ENCODE results near the gene PTGFRN.
A peak's percentile ranks its signal among the peaks of the same experiment; 100 is the strongest.

PTGFRN gene

DNA sequence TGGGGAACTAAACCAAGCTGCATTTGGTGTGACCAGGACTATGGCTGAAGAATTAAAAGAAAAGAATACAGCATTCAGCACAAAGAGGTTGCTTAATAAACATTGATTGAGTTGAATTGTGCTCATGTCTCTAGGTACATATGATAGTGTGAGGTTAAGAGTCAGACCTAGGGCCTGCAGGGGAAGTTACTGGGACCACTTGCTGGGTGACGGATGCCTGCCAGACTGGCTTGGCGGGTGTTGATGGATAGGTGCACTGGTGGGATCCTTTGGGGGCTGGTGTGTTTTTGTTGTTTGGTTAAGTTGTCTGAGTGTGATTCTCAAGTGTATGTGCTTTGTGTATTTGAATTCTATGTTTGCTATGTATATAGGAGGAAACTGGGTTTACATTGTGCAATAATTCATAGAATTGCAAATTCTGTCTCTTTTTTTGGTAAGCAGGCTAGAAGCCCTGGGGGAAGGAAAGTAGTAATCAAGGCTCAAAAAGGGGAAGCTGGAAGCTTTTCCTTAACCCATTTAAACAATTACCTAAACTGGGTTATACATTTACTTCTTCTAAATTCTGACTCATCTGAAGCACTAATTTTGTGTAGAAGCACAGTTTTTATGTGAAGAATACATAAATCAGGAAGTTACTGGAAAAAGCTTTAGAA, 93.6 kb downstream of the PTGFRN start:
- DNase-seq: no peak

DNA sequence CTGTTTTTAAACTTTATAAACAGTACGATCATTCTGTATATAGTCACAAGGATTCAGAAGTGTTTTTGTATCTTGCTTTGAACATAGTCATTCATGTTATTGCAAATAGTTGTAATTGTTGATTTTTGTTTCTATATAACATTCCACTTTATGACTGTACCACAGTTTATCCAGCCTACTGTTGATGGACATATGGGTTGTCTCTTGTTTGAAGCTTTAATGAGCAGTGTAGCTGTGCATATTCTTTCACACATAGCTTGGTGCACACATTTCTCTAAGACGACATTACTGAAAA, 98.0 kb downstream of the PTGFRN start:
- no peak for DNase-seq

DNA sequence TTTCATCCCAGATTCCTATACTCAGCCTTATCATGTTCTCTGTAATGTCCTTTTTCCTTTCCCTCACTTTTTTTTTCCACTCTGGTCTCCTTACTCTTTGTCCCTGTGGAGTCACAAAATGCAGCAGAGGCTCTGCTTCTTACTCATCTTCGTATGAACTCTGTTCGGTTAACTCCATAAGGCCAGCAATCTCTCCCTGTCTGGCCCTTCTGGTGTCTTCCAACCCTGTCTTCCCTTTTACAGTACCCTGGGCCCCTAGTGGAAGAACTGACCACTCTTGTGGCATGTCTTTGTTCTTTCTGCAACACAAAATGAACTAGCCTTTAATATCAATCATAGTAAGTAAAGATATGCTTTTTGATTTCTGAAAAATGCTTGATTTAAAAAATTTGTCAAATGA, 98.9 kb downstream of the PTGFRN start:
- DNase-seq: no peak

DNA sequence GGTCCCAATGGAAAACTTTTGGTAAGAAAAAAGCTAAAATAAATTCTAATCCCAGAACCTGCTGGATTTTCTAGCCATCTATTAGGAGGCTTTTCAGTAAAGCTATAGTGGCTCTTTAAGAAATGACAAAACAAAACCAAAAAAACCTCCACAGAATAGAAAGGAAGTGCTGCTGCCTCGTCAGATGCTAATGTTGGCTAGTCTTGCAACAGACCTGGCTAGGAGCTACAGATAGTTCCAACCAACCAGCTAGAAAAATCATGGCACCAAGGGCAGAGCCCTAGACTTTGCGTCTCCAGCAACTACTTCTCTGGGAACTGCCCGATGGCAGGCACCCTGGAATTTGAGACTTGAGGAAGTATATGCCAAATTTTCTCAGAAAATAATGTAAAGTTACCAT, 99.4 kb downstream of the PTGFRN start:
- DNase-seq: peak in 1 of 5 experiments; percentile 82

DNA sequence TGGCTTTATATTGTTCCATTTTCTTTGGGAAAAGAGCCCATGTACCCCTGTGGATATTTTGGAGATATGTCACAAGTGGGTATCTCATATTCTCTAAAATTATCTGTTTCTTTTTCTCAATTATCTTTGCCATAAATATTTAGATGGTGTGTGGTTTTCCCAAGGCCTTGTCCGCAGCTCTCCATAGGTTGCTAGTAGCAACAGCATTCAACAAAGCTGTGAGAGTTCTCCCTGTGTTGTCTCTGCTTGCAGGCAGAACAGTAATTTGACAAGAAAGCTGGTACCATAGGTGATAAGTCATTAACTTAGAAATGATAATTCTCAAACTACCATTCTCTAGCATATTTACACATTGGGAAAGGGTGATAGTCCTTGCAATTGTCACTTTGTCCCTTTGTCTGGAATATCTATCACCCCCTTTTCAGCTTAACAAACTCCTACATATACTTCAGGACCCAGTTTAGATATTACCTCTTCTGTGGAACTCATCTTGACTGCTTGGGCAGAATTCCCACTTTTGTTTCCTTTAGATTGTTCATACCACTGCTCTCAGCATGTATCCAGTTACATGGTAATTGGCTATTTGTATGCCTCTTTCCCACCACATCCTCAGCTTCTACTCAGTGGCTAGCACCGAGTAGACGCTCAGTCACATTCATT, 100.7 kb downstream of the PTGFRN start:
- DNase-seq: no peak

DNA sequence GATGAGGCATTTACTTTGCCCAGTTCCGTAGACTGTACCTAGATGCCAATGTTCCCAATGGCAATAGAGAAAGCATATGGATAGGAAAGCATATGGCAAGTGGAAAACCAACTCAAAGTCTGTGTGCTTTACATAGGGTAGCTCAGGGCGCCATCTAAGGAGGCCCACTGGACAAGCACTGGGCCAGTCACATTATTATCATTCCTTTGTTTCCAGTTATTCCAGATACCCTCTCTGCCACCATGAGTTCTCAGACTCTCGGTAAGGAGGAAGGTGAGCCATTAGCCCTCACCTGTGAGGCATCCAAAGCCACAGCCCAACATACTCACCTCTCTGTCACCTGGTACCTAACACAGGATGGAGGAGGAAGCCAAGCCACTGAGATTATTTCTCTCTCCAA, 101.6 kb downstream of the PTGFRN start:
- DNase-seq: no peak

DNA sequence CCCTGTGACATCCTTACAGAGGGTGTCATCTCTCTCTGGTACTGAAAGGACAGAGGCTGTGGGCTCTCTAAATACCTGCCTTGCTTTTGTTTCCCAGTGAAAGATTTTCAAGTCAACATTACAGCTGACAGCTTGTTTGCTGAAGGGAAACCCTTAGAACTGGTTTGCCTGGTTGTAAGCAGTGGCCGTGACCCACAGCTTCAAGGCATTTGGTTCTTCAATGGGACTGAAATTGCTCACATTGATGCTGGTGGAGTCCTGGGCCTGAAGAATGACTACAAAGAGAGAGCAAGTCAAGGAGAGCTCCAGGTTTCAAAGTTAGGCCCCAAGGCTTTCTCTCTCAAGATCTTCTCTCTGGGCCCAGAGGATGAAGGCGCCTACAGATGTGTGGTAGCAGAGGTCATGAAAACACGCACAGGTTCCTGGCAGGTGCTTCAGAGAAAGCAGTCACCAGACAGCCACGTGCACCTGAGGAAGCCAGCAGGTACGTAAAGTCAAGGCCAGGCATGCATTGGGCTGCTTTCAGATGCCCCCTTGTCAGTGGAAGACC, 103.7 kb downstream of the PTGFRN start:
- no peak for DNase-seq

DNA sequence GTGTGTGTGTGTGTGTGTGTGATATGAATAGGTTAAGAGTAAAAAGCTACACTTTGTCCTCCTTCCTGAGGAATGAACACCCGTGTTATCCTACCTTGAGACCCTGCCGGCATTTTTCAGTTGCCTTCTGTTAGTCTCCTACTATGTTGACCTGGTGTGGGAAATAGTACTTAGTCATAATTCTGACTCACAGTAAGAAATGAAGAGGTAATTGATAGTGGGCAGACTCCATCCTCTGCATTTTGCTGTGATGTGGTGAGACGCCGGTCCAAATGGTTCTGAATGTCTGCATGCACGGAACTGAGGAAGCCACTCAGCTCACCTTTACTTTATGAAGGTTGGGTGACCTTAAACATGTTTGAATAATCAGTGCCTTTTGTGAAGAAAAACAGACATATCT, 104.5 kb downstream of the PTGFRN start:
- no peak for DNase-seq

DNA sequence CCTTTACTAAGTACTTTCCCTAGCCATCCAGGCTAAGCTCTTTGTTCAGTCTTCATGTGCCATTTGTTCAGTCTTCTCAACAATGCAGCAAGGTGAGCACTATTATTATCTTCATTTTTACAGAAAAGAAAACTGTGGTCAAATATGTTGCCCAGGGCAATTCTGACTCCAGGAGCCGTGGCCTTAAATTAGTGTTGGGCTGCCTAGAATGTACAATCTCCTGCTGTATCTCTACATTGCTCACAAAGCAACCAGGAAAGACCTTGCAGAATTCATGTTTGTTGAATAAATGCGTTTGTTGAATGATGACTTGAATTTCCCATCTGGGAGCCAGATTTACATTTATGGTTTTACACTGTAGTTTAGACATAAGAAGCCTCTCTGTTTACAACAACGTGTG, 106.0 kb downstream of the PTGFRN start:
- DNase-seq: no peak

DNA sequence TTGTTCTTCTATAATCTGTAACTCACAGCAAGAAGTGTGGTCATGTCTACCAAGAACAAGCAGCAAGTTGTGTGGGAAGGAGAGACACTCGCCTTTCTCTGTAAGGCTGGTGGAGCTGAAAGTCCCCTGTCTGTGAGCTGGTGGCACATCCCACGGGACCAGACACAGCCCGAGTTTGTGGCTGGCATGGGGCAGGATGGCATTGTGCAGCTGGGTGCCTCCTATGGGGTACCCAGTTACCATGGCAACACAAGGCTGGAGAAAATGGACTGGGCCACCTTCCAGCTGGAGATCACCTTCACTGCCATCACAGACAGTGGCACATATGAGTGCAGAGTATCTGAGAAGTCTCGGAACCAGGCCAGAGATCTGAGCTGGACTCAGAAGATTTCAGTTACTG, 107.3 kb downstream of the PTGFRN start:
- no peak for DNase-seq

DNA sequence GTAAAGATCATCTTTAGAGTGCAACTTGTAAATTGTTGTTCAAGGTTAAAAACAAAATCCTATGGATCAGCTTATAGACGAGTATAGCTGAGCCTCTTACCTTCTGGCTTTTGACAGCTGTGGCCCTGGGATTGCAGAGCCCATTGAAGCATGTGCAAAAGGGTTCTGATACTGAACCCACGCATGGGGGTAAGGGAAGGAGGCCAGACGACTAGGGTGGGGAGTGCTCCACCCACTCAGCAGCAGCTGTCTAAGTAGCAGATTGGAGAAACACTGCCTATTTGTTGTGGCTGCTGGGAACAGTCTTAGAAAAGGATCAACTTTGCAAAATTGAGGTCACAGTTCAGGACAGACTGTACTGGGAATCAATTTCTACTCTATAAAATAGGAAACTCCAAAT, 107.9 kb downstream of the PTGFRN start:
- DNase-seq: no peak

DNA sequence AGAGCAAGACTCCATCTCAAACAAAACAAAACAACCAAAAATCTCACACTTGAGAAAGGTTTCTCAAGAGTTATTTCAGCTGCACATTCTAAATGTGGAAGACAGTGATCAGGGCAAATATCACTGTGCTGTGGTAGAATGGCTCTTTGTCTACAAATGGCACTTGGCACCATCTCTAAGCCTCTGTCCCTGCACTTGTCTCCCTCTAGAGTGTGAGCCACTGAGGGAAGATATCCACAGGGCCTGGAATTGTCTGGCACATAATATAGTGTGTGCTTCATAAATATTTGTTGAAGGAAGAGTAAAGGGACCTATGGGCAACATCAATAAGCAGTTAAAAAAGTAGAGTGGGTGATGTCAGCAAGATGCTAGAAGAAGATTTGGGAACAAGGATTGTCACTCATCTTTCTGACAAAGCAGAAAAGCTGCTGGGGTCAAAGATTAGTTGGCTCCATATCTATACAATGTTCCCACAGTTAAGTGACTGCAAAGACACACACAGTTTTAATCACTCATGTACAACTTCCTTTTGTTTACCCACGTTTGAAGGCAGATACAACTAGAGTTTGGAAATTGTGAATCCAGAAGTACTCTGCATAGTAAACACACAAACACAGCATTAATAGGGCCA, 110.9 kb downstream of the PTGFRN start:
- no peak for DNase-seq

DNA sequence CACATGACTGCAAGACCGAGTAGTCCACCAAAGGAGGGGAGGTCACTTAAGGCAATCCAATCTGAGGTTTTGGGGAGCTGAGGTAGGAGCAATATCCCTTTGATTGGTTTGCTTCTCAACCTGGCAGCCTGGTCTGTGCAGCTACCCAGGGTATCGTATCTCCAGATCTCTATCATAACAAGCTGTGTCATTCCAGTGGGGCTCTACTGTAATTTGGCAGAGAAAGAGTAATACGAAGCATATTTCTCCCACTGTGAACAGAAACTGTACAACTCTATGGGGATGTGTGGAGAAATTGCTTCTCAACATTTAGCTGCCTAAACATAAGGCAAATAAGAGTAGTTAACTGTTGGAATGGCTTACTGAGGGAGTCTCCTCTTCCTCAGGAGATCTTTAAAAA, 112.4 kb downstream of the PTGFRN start:
- no peak for DNase-seq

DNA sequence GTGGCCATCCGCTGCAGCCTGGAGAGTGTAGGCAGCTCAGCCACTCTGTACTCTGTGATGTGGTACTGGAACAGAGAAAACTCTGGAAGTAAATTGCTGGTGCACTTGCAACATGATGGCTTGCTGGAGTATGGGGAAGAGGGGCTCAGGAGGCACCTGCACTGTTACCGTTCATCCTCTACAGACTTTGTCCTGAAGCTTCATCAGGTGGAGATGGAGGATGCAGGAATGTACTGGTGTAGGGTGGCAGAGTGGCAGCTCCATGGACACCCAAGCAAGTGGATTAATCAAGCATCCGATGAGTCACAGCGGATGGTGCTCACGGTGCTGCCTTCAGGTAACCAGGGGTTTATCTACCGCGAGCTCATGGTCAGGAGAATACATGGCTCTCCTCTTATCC, 115.9 kb downstream of the PTGFRN start:
- DNase-seq: no peak

DNA sequence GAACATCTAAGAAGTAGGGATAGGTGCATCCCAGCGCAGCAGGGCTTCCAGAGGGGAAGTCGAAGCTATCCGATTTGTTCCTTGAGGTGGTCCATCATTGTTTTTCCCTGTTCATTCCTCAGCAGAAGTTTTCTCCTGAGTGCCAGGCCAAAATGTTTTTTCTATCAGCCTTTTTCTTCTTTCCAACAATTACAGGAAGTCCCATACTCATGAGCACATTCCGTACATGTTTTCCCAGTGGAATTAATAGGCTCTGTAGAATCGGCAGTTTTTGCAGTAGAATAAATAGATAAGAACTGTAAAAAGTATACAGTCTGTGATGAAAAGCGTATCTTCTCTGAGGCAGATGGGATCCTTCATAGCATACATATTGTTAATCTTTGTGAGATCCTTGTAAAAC, 116.6 kb downstream of the PTGFRN start:
- no peak for DNase-seq

DNA sequence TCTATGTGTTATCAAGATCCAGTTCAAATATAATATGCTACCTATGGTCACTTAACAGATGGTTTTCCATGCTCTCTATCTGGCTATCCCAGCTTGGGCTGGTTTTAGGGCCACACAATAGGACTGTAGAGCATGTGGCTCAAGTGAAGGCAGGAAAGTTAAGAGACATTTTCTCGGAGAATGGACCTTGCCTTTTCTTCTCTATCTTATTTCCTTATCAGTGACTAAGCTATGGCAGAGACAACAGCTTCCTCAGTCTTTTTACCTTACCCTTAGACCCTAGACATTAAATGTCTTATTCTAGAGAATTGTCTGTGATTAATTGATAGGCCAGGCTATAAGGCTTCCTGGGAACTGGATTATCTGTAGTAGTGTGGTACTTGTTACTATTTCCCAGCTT, 120.0 kb downstream of the PTGFRN start:
- no peak for DNase-seq

DNA sequence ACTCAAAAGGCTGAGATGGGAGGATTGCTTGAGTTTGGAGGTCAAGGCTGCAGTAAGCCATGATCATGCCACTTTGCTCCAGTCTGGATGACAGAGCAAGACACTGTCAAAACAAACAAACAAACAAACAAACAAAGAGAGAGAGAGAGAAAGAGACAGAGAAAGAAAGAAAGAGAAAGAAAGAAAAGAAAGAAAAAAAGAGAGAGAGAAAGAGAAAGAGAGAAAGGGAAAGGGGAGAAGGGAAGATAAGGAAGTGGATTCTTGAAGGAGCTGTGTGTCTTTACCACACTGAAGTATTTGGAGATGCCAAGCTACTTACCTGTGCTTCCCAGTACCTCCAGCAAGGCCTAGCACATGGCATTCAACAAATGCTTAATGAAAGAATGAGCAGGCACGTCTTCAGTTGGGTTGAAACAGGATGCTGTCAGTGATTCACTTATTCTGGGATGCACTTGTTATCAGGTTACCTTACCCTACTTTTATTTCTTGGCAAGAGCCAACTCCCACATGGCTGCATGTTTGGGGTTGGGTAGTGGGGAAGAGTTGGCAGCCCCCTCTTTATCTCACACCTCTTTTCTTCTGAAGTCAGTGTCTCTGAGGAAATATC, 120.7 kb downstream of the PTGFRN start:
- no peak for DNase-seq

DNA sequence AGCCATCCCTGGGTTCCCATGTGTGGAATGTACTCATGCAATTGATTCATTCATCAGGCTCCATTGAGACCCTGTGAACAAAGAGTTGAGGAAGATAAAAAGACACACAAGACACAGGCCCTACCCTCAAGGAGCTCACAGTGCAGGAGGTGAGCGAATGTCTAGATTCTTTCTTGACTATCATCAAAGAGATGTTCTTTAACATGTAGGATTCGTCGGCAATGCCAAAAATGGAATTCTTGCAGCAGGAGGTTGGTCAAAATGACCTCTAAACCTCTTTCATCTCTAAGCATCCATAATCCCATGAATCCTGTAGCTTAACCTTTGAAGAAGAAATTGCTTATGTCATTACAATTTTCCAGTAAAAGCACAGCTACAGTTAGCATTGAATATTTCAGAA, 122.5 kb downstream of the PTGFRN start:
- DNase-seq: no peak

DNA sequence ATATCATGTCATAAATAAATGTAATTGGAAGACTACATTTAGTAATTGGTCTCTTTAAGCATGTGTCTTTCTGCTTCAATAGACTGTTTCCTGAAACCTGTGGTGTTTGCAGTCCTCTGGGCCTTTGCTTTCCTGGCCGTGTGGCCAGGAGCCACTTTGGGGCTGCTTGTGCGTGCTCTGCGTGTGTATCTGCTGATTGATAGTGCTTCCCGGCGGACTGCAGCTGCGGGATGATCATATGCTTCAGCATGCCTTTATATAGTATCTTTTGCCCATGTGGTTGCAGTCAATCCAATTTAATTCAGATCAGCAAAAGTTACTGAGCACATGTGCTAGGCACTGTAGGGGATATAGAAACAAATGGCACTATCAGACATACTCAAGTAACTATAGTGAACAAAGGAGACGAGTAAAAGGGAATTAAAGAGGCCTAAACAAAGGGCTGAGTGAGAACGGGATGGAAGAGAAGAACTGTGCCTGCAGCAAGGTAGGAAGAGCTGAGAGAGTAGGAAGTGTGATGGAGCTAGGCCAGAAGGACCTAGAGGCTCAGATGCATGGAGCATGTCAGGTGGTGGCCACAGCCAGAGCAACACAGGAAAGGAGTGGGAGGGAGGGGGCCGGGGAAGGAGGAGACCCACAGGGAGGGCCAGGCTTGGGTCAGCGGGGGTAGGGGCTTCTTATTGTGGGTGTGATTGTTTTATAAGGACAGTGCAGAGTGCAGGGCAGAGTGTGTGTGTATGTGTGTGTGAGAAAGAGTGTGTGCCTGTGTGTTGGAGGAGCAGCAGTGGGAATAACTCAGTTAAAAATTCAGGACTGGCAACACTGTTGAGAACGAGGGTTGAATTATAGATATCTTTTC, 123.2 kb downstream of the PTGFRN start:
- no peak for DNase-seq

DNA sequence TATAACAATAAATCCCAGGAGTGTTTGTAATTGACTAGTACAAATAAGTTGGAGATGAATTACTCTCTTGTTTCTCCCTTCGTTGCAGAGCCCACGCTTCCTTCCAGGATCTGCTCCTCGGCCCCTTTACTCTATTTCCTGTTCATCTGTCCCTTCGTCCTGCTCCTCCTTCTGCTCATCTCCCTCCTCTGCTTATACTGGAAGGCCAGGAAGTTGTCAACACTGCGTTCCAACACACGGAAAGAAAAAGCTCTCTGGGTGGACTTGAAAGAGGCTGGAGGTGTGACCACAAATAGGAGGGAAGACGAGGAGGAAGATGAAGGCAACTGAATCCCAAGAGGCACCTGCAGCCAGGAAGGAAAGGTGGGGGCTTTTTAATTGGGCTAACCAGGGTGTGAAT, 124.1 kb downstream of the PTGFRN start:
- DNase-seq: no peak

DNA sequence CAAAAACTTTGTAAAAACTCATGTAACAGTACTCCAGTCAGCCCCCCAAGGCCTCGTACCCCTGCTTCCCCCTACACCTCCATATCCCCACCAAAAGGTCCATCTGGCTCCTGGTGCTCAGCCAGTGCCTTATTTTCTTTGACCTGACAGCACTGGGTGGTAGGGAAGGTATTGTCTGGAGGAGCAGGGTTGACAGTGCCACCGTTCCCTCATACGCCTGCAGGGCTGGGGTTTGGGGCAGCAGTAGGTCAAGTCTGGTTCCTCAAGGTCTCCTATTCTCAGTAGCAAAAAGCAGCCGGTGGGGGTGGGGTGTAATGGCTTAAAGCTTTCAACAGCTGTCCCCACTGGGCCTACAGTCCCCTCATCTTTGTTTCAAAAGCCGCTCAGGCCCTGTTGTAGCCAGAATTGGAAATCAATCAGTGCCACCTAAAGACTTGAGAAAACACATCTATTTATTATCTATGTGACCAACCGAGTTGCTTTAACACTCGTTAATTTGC, 125.1 kb downstream of the PTGFRN start:
- no peak for DNase-seq

DNA sequence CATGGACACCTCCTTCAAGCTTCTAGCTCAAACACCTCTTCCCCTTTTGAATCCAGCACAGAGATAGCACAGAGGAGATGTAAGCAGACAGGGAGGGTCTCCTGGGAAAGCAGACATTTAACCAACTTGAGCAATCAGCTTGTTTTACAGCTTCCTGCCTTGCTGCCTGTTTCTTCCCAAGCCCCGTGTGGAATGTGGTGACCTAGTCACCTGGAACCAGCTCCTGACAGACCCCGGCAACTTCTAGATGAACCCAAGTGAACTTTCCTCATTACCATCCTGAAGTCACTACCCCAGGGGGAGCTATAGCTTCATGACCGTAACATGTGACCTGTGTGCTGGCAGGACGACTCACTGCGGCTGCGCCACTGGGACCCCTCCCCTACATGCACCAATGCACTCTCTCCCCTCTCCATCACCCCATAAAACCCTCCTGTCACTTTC, 126.3 kb downstream of the PTGFRN start:
- no peak for DNase-seq

DNA sequence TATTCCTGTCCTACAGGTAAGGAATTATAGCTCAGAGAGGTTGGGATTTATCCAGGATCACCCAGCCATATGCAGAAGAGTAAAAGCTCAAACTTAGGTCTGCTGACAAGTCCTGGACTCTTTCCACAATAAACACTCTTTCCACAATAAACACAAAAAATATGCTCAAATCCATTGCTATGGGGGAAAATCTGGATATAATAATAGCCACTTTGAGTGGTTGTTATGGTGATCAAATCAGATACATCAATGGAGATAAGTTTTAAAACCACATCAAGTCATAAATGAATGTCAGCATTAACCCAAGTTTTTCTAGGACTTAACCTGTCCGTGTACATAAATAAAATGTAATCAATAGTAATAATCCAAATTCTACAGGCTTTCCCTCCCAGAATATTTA, 128.1 kb downstream of the PTGFRN start:
- DNase-seq: no peak

Measured in T-helper 2 cell (primary cell).